Measurements from ENCODE around the gene HEATR3. TPM values are rescaled to one million over a fixed set of nuclear protein-coding genes. Genes with fewer than 3 reads are reported as not detected.

HEATR3 gene
- total and polyA plus RNA-seq, 2 of the 13 experiments (the other 11 are each of a cell fraction or from before 2014, with no cell fraction given), result 22.4 to 52.4 TPM

GRCh38 chr16:50024684-50025536 lies 40.9 kb upstream of the HEATR3 start, which contains the start of gene CNEP1R1 (continued):
- TF ChIP-seq CREB3 (CRISPR knock-in tag; IDR thresholded peaks at IDR 0.05) (no peak; the same call in 1 of the 2 replicates), EHMT2 (IDR thresholded peaks at IDR 0.05; ENCODE audit: borderline replicate concordance, low read depth, low read length) (no peak; the same call in 1 of the 2 replicates), ZFP82 (CRISPR knock-in tag; IDR thresholded peaks at IDR 0.05; ENCODE audit: borderline replicate concordance) (peak; percentile 4; the same call in 1 of the 2 replicates), ZNF253 (CRISPR knock-in tag; IDR thresholded peaks at IDR 0.05; ENCODE audit: borderline replicate concordance) (no peak), PBX2 (CRISPR knock-in tag; IDR thresholded peaks at IDR 0.05) (no peak), ZNF354B (CRISPR knock-in tag; IDR thresholded peaks at IDR 0.05) (no peak), ZNF20 (CRISPR knock-in tag; IDR thresholded peaks at IDR 0.05) (peak; percentile 89; the same call in 1 of the 2 replicates), RXRA (CRISPR knock-in tag; IDR thresholded peaks at IDR 0.05) (peak; percentile 86), SKIL (CRISPR knock-in tag; IDR thresholded peaks at IDR 0.05; ENCODE audit: borderline replicate concordance) (peak; percentile 79), ZNF878 (CRISPR knock-in tag; IDR thresholded peaks at IDR 0.05) (no peak), BRCA1 (CRISPR knock-in tag; IDR thresholded peaks at IDR 0.05) (peak; percentile 92; the same call in 1 of the 2 replicates), MIXL1 (CRISPR knock-in tag; IDR thresholded peaks at IDR 0.05) (peak; percentile 88), CBFB (CRISPR knock-in tag; IDR thresholded peaks at IDR 0.05) (peak; percentile 91), RBM39 (IDR thresholded peaks at IDR 0.05; ENCODE audit: low read depth, low read length, poor library complexity, severe bottlenecking) (peak; percentile 78), GLMP (CRISPR knock-in tag; IDR thresholded peaks at IDR 0.05; ENCODE audit: borderline replicate concordance) (no peak), ZMYM2 (CRISPR knock-in tag; IDR thresholded peaks at IDR 0.05) (no peak; the same call in 1 of the 2 replicates), SP1 (IDR thresholded peaks at IDR 0.05) (0 out of 2 replicates have a peak, but pooled peaks have one; percentile 42), SP1 (CRISPR knock-in tag; IDR thresholded peaks at IDR 0.05) (peak; percentile 100), U2AF2 (IDR thresholded peaks at IDR 0.05; ENCODE audit: low read depth, low read length) (no peak)

All from HepG2 (cell line).